ENCODE data around the gene RPS6KA6.

The RPS6KA6 gene

GRCh38 chrX:84187533-84188319 is at the start of gene RPS6KA6:
RPS6KA6 (minus strand) TSS chrX:84188199; CDS start chrX:84187899, 300 bp downstream.
- no peak for DNase-seq (ENCODE audit: insufficient read length, low spot score)
- no peak for TF ChIP-seq POLR2A (IDR thresholded peaks at IDR 0.05; ENCODE audit: low read depth, low read length)
- no peak for FAIRE-seq

GRCh38 chrX:84224741-84225140 is 36.7 kb upstream of the RPS6KA6 start:
- TF ChIP-seq POLR2A (IDR thresholded peaks at IDR 0.05; ENCODE audit: low read depth, low read length), result no peak
- FAIRE-seq (no peak), DNase-seq (ENCODE audit: insufficient read length, low spot score) (no peak)

DNA sequence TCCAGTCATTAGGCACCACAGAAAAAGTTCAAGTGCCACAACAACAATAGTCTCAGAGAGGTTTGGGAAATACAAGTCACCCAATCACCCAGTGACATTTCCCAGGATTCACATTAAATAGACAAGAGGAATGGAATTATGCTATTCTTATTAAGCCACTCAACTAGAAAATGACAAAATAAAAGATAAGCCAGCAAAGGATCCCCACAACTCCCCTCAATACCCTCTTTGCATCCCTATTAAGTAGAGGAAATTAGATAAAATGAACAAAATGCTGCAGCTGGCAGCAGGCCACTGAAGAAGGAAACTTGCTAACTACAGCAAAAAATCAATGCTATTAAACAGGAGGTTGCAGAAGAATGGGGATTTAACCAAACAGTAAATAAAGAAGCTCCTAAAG is 35.3 kb upstream of the RPS6KA6 start:
- DNase-seq (ENCODE audit: insufficient read length, low spot score) (no peak), FAIRE-seq (no peak)
- TF ChIP-seq POLR2A (IDR thresholded peaks at IDR 0.05; ENCODE audit: low read depth, low read length), result no peak

DNA sequence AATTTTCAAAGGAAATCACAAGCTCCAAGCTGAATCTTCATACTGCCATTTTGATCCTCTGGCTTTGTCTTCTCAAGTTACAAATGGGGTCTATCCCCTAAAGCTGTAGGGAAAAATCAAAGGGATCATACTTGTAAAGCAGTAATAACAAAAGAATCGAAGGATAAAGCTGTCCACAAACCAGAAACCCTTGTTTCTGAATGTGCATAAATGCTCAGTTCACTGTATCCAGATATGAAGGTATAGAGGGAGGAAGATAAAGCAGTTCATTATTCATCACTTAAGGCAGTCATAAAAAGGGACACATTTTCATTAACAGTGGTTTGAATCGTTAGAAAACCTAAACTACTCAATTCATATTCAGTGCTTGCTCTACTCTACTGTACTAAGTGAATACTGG is 33.2 kb upstream of the RPS6KA6 start:
- no peak for TF ChIP-seq POLR2A (IDR thresholded peaks at IDR 0.05; ENCODE audit: low read depth, low read length)
- DNase-seq (ENCODE audit: insufficient read length, low spot score), result no peak
- FAIRE-seq, result no peak

- DNase-seq (ENCODE audit: insufficient read length, low spot score) (no peak), FAIRE-seq (no peak)
- no peak for TF ChIP-seq POLR2A (IDR thresholded peaks at IDR 0.05; ENCODE audit: low read depth, low read length)
Observed at GRCh38 chrX:84219551-84219950, 31.6 kb upstream of the RPS6KA6 start.

GRCh38 chrX:84218726-84219125 is 30.7 kb upstream of the RPS6KA6 start:
- FAIRE-seq (no peak), DNase-seq (ENCODE audit: insufficient read length, low spot score) (no peak)
- no peak for TF ChIP-seq POLR2A (IDR thresholded peaks at IDR 0.05; ENCODE audit: low read depth, low read length)

DNA sequence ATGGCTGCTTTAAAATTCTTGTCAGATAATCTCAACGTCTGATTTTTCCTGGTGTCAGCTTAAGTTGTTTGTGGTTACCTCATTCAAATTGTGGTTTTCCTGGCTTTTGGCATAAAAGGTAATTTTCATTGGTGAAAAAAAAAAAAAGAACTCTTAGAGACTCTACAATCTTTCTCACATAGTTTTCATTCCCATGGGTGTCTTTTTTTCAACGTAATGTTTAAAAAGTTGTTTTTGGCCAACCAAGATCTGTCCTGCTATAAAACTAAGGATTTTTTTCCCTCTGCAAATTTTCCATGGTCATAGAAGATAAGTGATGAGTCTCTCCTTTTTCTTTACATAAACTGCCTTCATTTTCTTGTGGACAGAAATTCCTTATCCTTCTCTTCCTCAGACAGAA is 28.9 kb upstream of the RPS6KA6 start:
- no peak for FAIRE-seq
- TF ChIP-seq POLR2A (IDR thresholded peaks at IDR 0.05; ENCODE audit: low read depth, low read length), result no peak
- no peak for DNase-seq (ENCODE audit: insufficient read length, low spot score)

- FAIRE-seq (no peak), DNase-seq (ENCODE audit: insufficient read length, low spot score) (no peak)
- TF ChIP-seq POLR2A (IDR thresholded peaks at IDR 0.05; ENCODE audit: low read depth, low read length), result no peak
Observed at GRCh38 chrX:84216406-84216805, 28.4 kb upstream of the RPS6KA6 start.

DNA sequence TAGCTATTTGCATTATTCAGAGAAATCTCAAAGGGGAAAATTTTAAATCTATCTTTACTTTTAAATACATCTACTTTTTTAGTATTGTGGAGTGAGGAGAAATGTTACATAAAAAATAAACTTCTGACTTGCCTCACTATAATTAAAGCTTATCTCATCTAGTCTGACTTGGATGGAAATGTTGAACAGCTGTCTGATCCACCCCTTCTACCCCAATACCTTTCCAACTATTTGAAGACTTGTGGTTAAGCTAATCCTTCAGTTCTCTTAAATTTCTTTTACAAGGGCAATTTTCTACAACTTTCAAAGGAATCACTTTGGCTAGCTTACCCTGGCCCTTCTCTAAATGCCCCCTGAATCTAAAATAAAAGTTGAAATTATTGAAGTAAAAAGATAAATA is 17.3 kb upstream of the RPS6KA6 start:
- FAIRE-seq (no peak), DNase-seq (ENCODE audit: insufficient read length, low spot score) (no peak)
- no peak for TF ChIP-seq POLR2A (IDR thresholded peaks at IDR 0.05; ENCODE audit: low read depth, low read length)

DNA sequence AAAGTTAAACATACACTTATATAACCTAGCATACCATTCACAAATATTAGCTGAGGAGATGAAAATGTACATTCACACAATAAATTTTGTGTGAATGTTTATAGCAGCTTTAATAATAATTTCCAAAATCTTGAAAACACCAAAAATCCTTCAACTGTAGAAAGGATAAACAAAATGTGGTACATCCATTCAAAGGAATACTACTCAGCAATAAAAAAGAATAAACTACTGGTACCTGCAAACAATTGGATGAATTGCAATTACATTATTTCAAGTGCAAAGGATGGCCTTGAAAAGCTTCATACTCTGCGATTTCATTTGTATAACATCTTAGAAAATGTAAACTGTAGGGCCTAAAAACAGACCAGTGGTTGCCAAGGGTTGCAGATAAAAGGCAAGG is 11.7 kb upstream of the RPS6KA6 start:
- TF ChIP-seq POLR2A (IDR thresholded peaks at IDR 0.05; ENCODE audit: low read depth, low read length), result no peak
- DNase-seq (ENCODE audit: insufficient read length, low spot score), result no peak
- FAIRE-seq, result no peak

GRCh38 chrX:84197550-84197949 is 9.6 kb upstream of the RPS6KA6 start:
- TF ChIP-seq POLR2A (IDR thresholded peaks at IDR 0.05; ENCODE audit: low read depth, low read length), result no peak
- DNase-seq (ENCODE audit: insufficient read length, low spot score), result no peak
- no peak for FAIRE-seq

- FAIRE-seq (no peak), DNase-seq (ENCODE audit: insufficient read length, low spot score) (no peak)
- no peak for TF ChIP-seq POLR2A (IDR thresholded peaks at IDR 0.05; ENCODE audit: low read depth, low read length)
Observed at GRCh38 chrX:84192006-84192405, 4.0 kb upstream of the RPS6KA6 start.

- no peak for DNase-seq (ENCODE audit: insufficient read length, low spot score)
- no peak for FAIRE-seq
- TF ChIP-seq POLR2A (IDR thresholded peaks at IDR 0.05; ENCODE audit: low read depth, low read length), result no peak
Observed at GRCh38 chrX:84189125-84189524, 1.1 kb upstream of the RPS6KA6 start.

DNA sequence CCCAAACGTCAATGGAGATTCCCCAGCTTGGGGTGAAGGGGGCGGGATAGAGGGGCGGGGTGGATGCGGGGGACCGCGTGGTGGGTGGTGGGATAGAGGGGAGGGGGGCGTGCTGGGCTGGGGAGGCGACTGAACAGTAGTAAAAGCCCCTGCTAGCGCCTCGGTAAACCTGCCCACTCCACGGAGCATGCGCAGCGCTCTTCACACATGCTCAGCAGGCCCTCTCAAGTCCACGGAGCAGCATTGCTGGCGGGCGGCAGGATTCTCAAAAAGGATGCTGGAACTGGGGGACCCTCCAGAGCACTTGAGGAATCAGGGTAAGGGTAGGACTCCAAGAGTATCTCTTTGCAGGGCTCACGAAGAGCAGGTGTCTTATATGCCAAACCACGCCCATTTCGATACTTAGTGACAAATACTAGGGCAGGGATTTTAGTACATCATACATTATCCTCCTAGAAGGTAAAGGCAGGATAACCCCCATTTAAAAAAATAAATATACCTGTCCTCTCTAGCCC is 378 bp upstream of the RPS6KA6 start:
- FAIRE-seq, result no peak
- DNase-seq (ENCODE audit: insufficient read length, low spot score), result no peak
- TF ChIP-seq POLR2A (IDR thresholded peaks at IDR 0.05; ENCODE audit: low read depth, low read length), result no peak

All from H54 (cell line).